DMS79 treated with DMSO at 0.1 percent for 48 hours (cell line): ENCODE results near the gene DNAJC19.
"Not testable (repeated sequence)": the region's sequence is repeated elsewhere in the genome, so short reads cannot be mapped to it uniquely, and the experiment has no call there.

Experiments used
- DNase-seq: peaks from one replicate; lab custom pipeline; 2025; lab: John Stamatoyannopoulos, UW

The DNAJC19 gene

GRCh38 chr3:180989291-180990163, at the start of gene DNAJC19:
DNAJC19 (minus strand) TSS chr3:180989736; CDS start chr3:180989602, 134 bp downstream.
- DNase-seq = peak; percentile 97

GRCh38 chr3:181030948-181031347, 41.4 kb upstream of the DNAJC19 start:
- DNase-seq = no peak

- DNase-seq = no peak
Measured at GRCh38 chr3:181025204-181025603, 35.7 kb upstream of the DNAJC19 start.

GRCh38 chr3:181017690-181018089, 28.2 kb upstream of the DNAJC19 start:
- DNase-seq = no peak

GRCh38 chr3:181009225-181009624, 19.7 kb upstream of the DNAJC19 start:
- DNase-seq = no peak

GRCh38 chr3:181008796-181009195, 19.3 kb upstream of the DNAJC19 start:
- no peak for DNase-seq

- no peak for DNase-seq
Measured at GRCh38 chr3:181007262-181007661, 17.7 kb upstream of the DNAJC19 start.

- no peak for DNase-seq
Measured at GRCh38 chr3:181006541-181006940, 17.0 kb upstream of the DNAJC19 start.

GRCh38 chr3:181003469-181003868, 13.9 kb upstream of the DNAJC19 start:
- not testable (repeated sequence) for DNase-seq

GRCh38 chr3:181002331-181002730, 12.8 kb upstream of the DNAJC19 start:
- not testable (repeated sequence) for DNase-seq

GRCh38 chr3:180996415-180996932, 6.9 kb upstream of the DNAJC19 start:
- DNase-seq = no peak

GRCh38 chr3:180990505-180990904, 969 bp upstream of the DNAJC19 start:
- no peak for DNase-seq

- no peak for DNase-seq
Measured at GRCh38 chr3:180987344-180987743, 2.2 kb downstream of the DNAJC19 start.

GRCh38 chr3:180986366-180986765, 3.2 kb downstream of the DNAJC19 start:
- DNase-seq = not testable (repeated sequence)

GRCh38 chr3:180983136-180983535, 6.4 kb downstream of the DNAJC19 start:
- DNase-seq = no peak

- DNase-seq = no peak
Measured at GRCh38 chr3:180981912-180982311, 7.6 kb downstream of the DNAJC19 start.

GRCh38 chr3:180980611-180981010, 8.9 kb downstream of the DNAJC19 start:
- DNase-seq = no peak

- no peak for DNase-seq
Measured at GRCh38 chr3:180979961-180980360, 9.6 kb downstream of the DNAJC19 start.

- DNase-seq = no peak
Measured at GRCh38 chr3:180977498-180977897, 12.0 kb downstream of the DNAJC19 start.

GRCh38 chr3:180974286-180974685, 15.2 kb downstream of the DNAJC19 start:
- no peak for DNase-seq

- no peak for DNase-seq
Measured at GRCh38 chr3:180973543-180973942, 16.0 kb downstream of the DNAJC19 start.

- no peak for DNase-seq
Measured at GRCh38 chr3:180970931-180971330, 18.6 kb downstream of the DNAJC19 start.

GRCh38 chr3:180962530-180962929, 27.0 kb downstream of the DNAJC19 start:
- DNase-seq = no peak

- DNase-seq = no peak
Measured at GRCh38 chr3:180961552-180961951, 28.0 kb downstream of the DNAJC19 start.
